Small intestine (tissue), 7 donors: ENCODE measurements around the gene ARFGEF3. TPM values are rescaled to one million over a fixed set of nuclear protein-coding genes. Genes with fewer than 3 reads are reported as not detected.
A peak's percentile ranks its signal among the peaks of the same experiment; 100 is the strongest.

Experiments used
- DNase-seq, 2 donors: peaks; one replicate each; pipeline versions ENCODE4 v3.0.0 to v3.0.0-alpha.2; 2013
- FAIRE-seq: peaks from 2 replicates; lab custom pipeline; 2012; peaks lifted over from hg19 to GRCh38; lab: Jason Lieb, UNC
- H3K27ac ChIP-seq, 3 donors: one replicate each; pipeline ENCODE4 v1.5.1; 2013; ENCODE audit warnings: low read length in 2 of 3, mild to moderate bottlenecking in 2 of 3, control low read depth in 1 of 3, inconsistent platforms in 1 of 3, low read depth in 1 of 3, moderate library complexity in 1 of 3
- H3K27me3 ChIP-seq, 3 donors: one replicate each; pipeline ENCODE4 v1.6.1; 2013; ENCODE audit warnings: low read length in 3 of 3, inconsistent platforms in 1 of 3; ENCODE audit not compliant: control insufficient read depth in 3 of 3, insufficient read depth in 3 of 3
- H3K36me3 ChIP-seq, 3 donors: one replicate each; pipeline ENCODE4 v1.6.1; 2013; ENCODE audit warnings: low read length in 3 of 3, inconsistent platforms in 1 of 3, low read depth in 1 of 3, mild to moderate bottlenecking in 1 of 3, moderate library complexity in 1 of 3; ENCODE audit not compliant: control insufficient read depth in 3 of 3, insufficient read depth in 2 of 3
- H3K4me1 ChIP-seq, 3 donors: one replicate each; pipeline ENCODE4 v1.6.1; 2013; ENCODE audit warnings: low read length in 2 of 3, inconsistent platforms in 1 of 3, low read depth in 1 of 3, mild to moderate bottlenecking in 1 of 3, moderate library complexity in 1 of 3; ENCODE audit not compliant: control insufficient read depth in 3 of 3, insufficient read depth in 2 of 3
- H3K4me3 ChIP-seq, 3 donors: one replicate each; pipeline ENCODE4 v1.5.1; 2013; ENCODE audit warnings: low read length in 3 of 3, control low read depth in 1 of 3, inconsistent platforms in 1 of 3, low read depth in 1 of 3, mild to moderate bottlenecking in 1 of 3, moderate library complexity in 1 of 3
- H3K9me3 ChIP-seq, 2 donors: one replicate each; pipeline ENCODE4 v1.6.1; 2013; ENCODE audit warnings: low read depth in 1 of 2, low read length in 1 of 2; ENCODE audit not compliant: control insufficient read depth in 2 of 2, insufficient read depth in 1 of 2
- WGBS, 3 donors: extraction: QIAGEN DNeasy Blood & Tissue Kit; methylation state at CpG; one replicate each; pipeline ENCODE4 v1.1.7; 2013; 5-methylcytosine and 5-hydroxymethylcytosine counted together
- polyA plus RNA-seq, 4 donors: library from polyadenylated mRNA; stranded (reverse) in 3 of 4; unstranded in 1 of 4; fragments of 200-250 nt in 3 of 4; fragments of 120-200 nt in 1 of 4; gene quantifications; one replicate each; pipeline versions ENCODE4 v1.2.1 to v1.2.3, GENCODE V29; 2013
- donor health status: healthy with polysubstance abuse.
- donor health status: control.
- donor health status: control.
- donor health status: Bipolar disorder and iron deficiency.
- donor health status: healthy.

The ARFGEF3 gene
- polyA plus RNA-seq, 4 donors, result 0.27 to 6.2 (median 2.9) TPM

DNA sequence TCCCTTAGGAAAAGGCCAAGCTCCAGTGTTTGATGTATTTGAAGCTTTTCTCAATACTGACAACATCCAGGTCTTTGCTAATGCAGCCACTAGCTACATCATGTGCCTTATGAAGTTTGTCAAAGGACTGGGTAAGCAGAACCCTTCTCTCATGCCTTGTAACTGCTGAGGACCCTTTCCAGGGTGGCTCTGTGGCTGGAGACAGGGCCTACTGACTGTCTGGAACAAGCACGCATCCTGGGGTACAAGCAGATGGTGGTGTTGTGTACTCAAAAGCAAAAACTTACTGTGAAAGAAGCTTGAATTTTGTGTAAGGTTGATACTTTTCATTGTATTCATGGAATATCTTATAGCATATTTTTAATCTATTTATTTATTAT is 147.0 kb downstream of the ARFGEF3 start:
- Histone ChIP-seq H3K4me1 (peaks cover 0 to 4% (median 0%) of the 10 kb centered on the region in 3 donors), H3K9me3 (no peaks in the 10 kb centered on the region), H3K27ac (no peak overlapping the region), H3K27me3 (no peaks in the 10 kb centered on the region), H3K36me3 (peaks cover 0 to 6% (median 0%) of the 10 kb centered on the region in 3 donors), H3K4me3 (no peak overlapping the region)
- FAIRE-seq, result no peak
- 97 to 100% (median 98%) methylated on average over 1 of the region's 1 CpG for WGBS, 3 donors
- DNase-seq, result no peak

DNA sequence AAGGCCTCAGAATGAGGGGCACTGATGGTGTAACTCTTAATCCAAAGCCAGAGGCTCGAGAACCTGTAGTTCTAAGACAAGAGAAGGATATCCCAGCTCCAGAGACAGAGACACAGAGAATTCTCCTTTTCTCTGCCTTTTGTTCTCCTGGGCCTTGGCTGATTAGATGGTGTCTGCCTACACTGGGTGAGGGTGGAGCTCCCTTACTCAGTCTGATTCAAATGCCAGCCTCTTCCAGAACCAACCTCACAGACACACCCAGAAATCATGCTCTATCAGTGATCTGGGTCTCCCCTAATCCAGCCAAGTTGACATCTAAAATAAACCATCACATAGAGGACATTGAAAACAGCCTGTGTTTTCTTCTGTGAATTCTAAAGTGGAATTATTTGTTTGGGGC is 148.0 kb downstream of the ARFGEF3 start:
- Histone ChIP-seq H3K27me3 (no peaks in the 10 kb centered on the region), H3K9me3 (no peaks in the 10 kb centered on the region), H3K27ac (no peak overlapping the region), H3K36me3 (peaks cover 0 to 6% (median 0%) of the 10 kb centered on the region in 3 donors), H3K4me3 (no peak overlapping the region), H3K4me1 (peaks cover 0 to 4% (median 0%) of the 10 kb centered on the region in 3 donors)
- DNase-seq, result no peak
- no peak for FAIRE-seq
- WGBS, 3 donors, result 65 to 86% (median 83%) methylated on average over 1 of the region's 1 CpG

- FAIRE-seq (no peak), DNase-seq (peak in 1 of 2 donors; percentile 20)
- no peak overlapping the region for H3K27ac ChIP-seq
- H3K27me3 ChIP-seq, result no peaks in the 10 kb centered on the region
- WGBS, 3 donors, result 45 to 48% (median 47%) methylated on average over 3 of the region's 3 CpGs
- peaks cover 0 to 6% (median 0%) of the 10 kb centered on the region in 3 donors for H3K36me3 ChIP-seq
- no peaks in the 10 kb centered on the region for H3K9me3 ChIP-seq
- H3K4me3 ChIP-seq, result no peak overlapping the region
- H3K4me1 ChIP-seq, result peaks cover 0 to 4% (median 0%) of the 10 kb centered on the region in 3 donors
Observed at GRCh38 chr6:138310294-138310693, 148.6 kb downstream of the ARFGEF3 start.

- H3K9me3 ChIP-seq, result no peaks in the 10 kb centered on the region
- H3K4me1 ChIP-seq, result peaks cover 0 to 4% (median 0%) of the 10 kb centered on the region in 3 donors
- FAIRE-seq (no peak), DNase-seq (no peak)
- 55 to 92% (median 57%) methylated on average over 2 of the region's 2 CpGs for WGBS, 3 donors
- H3K27me3 ChIP-seq, result no peaks in the 10 kb centered on the region
- H3K27ac ChIP-seq, result no peak overlapping the region
- peaks cover 0 to 6% (median 0%) of the 10 kb centered on the region in 3 donors for H3K36me3 ChIP-seq
- no peak overlapping the region for H3K4me3 ChIP-seq
Observed at GRCh38 chr6:138310821-138311220, 149.1 kb downstream of the ARFGEF3 start.

GRCh38 chr6:138311268-138311667 is 149.5 kb downstream of the ARFGEF3 start:
- FAIRE-seq (no peak), DNase-seq (no peak)
- WGBS, 3 donors, result 92 to 97% (median 92%) methylated on average over 13 of the region's 13 CpGs

DNA sequence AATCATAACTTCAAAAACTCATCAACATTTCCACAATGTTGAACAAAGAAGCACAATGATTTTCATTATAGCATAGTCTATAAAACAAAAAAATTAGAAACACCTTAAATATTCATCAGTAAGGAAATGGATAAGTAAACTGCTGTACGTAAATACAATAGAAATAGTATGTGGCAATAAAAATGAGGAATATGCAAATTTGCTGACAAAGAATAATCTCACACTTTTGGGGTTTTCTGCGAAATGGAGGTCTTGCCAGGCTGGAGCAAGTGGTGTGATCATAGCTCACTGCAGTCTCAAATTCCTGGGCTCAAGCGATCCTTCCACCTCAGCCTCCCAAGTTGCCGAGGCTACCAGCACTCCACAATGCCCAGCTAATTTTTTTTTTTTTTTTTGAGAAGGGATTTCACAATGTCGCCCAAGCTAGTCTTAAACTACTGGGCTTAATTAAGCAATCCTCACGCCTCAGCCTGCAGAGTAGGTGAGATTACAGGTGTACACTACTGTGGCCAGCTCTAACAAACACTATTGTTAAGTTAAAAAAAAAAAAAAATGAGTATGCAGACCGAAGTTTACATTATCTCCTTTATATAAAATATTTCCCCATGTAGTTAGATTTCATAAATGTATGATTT is 157.1 kb downstream of the ARFGEF3 start:
- WGBS, 3 donors, result 87 to 89% (median 87%) methylated on average over 7 of the region's 7 CpGs
- peaks cover 0 to 1% (median 0%) of the 10 kb centered on the region in 3 donors for H3K27me3 ChIP-seq
- no peak for FAIRE-seq

More at GRCh38 chr6:138311268-138311667, 149.5 kb downstream of the ARFGEF3 start:
- no peak overlapping the region for H3K4me3 ChIP-seq
- H3K27ac ChIP-seq, result no peak overlapping the region
- H3K4me1 ChIP-seq, result peaks cover 0 to 4% (median 0%) of the 10 kb centered on the region in 3 donors
- peaks cover 0 to 6% (median 0%) of the 10 kb centered on the region in 3 donors for H3K36me3 ChIP-seq
- no peaks in the 10 kb centered on the region for H3K9me3 ChIP-seq
- H3K27me3 ChIP-seq, result no peaks in the 10 kb centered on the region

DNA sequence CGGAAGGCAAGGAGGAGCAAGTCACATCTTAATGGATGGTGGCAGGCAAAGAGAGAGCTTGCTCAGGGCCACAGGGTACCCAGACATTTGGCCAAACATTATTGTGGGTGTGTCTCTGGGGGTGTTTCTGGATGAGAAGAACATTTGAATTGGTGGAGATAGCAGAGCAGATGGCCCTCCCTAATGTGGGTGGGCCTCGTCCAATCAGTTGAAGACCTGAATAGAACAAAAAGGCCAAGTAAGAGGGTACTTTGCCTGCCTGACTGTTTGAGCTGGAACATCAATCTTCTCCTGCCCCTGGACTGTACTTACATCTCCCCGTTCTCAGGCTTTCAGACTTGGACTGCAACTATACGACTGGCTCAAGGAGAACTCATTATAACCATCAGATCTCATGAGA is 160.2 kb downstream of the ARFGEF3 start:
- DNase-seq (no peak), FAIRE-seq (no peak)
- Histone ChIP-seq H3K4me1 (no peaks in the 10 kb centered on the region), H3K36me3 (peaks cover 0 to 8% (median 2%) of the 10 kb centered on the region in 3 donors), H3K27me3 (peaks cover 0 to 1% (median 0%) of the 10 kb centered on the region in 3 donors), H3K9me3 (no peaks in the 10 kb centered on the region), H3K4me3 (no peak overlapping the region), H3K27ac (no peak overlapping the region)
- 84 to 98% (median 95%) methylated on average over 4 of the region's 4 CpGs for WGBS, 3 donors

More for the DNA sequence above, 157.1 kb downstream of the ARFGEF3 start:
- Histone ChIP-seq H3K9me3 (no peaks in the 10 kb centered on the region), H3K36me3 (peaks cover 0 to 6% (median 0%) of the 10 kb centered on the region in 3 donors), H3K27ac (no peak overlapping the region), H3K4me1 (no peaks in the 10 kb centered on the region), H3K4me3 (no peak overlapping the region)
- no peak for DNase-seq

DNA sequence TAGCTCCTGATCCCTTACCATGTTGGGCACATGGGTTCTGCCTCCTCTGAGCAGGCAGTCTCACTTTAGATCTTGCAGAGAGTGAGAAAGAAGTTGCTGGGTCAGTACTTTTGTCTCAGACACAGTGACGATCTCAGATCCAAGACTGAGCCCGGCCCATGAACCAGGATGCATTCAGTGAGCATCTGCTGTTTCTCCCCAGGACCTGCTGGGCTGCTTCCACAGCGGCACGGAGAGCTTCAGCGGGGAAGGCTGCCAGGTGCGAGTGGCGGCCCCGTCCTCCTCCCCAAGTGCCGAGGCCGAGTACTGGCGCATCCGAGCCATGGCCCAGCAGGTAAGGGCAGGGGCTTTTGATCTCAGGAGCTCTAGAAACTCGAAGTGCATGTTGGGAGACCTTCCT is 162.1 kb downstream of the ARFGEF3 start:
- peaks cover 0 to 1% (median 0%) of the 10 kb centered on the region in 3 donors for H3K27me3 ChIP-seq
- H3K4me3 ChIP-seq, result no peak overlapping the region
- WGBS, 3 donors, result 92 to 94% (median 94%) methylated on average over 13 of the region's 13 CpGs
- DNase-seq (no peak), FAIRE-seq (no peak)
- no peaks in the 10 kb centered on the region for H3K4me1 ChIP-seq
- H3K36me3 ChIP-seq, result peaks cover 0 to 8% (median 2%) of the 10 kb centered on the region in 3 donors
- H3K27ac ChIP-seq, result no peak overlapping the region
- no peaks in the 10 kb centered on the region for H3K9me3 ChIP-seq
